DND-41 (cell line): ENCODE measurements around the gene UNC13D.

ENCODE experiments used
- ATAC-seq: fragments of 200-7000 bp; cut with Tn5 transposase; 3 replicates; pipeline ENCODE4 v1.9.1; 2021; ENCODE audit warnings: low read depth; ENCODE audit not compliant: insufficient read depth
- DNase-seq: peaks from one replicate; pipeline ENCODE4 v3.0.0-alpha.2; 2020
- H2AFZ ChIP-seq: 2 replicates; pipeline ENCODE4 v1.6.0; 2012; ENCODE audit warnings: low read depth, low read length
- H3K27ac ChIP-seq: 2 replicates; pipeline ENCODE4 v1.5.1; 2012; ENCODE audit warnings: low read length, inconsistent platforms
- H3K27me3 ChIP-seq: fragments of 200-600 bp; sonication (generic); 2 replicates; pipeline ENCODE4 v1.6.0; 2012; ENCODE audit warnings: low read length, mild to moderate bottlenecking, inconsistent platforms; ENCODE audit not compliant: insufficient read depth, poor library complexity
- H3K36me3 ChIP-seq: 2 replicates; pipeline ENCODE4 v1.5.1; 2012; ENCODE audit warnings: low read length, inconsistent platforms; ENCODE audit not compliant: insufficient read depth
- H3K4me1 ChIP-seq: 2 replicates; pipeline ENCODE4 v1.5.1; 2012; ENCODE audit warnings: mild to moderate bottlenecking, low read length; ENCODE audit not compliant: insufficient read depth
- H3K4me2 ChIP-seq: 2 replicates; pipeline ENCODE4 v1.6.0; 2012; ENCODE audit warnings: mild to moderate bottlenecking, moderate library complexity, low read length, inconsistent platforms; ENCODE audit not compliant: insufficient read depth
- H3K4me3 ChIP-seq, 2 experiments: fragments of 200-600 bp in 1 of 2; shearing (Covaris generic) in 1 of 2; 2 replicates each; pipeline ENCODE4 v1.5.1; 2012 to 2016; ENCODE audit warnings: inconsistent platforms in 2 of 2, low read length in 2 of 2, mild to moderate bottlenecking in 2 of 2, low read depth in 1 of 2, moderate library complexity in 1 of 2
- H3K79me2 ChIP-seq: 2 replicates; pipeline ENCODE4 v1.6.0; 2012; ENCODE audit warnings: low read length, inconsistent platforms; ENCODE audit not compliant: insufficient read depth
- H3K9ac ChIP-seq: 2 replicates; pipeline ENCODE4 v1.6.0; 2012; ENCODE audit warnings: low read depth, mild to moderate bottlenecking, inconsistent platforms, low read length, moderate library complexity
- H3K9me3 ChIP-seq: 2 replicates; pipeline ENCODE4 v1.5.1; 2012; ENCODE audit warnings: low read length, moderate library complexity, mild to moderate bottlenecking, inconsistent platforms; ENCODE audit not compliant: insufficient read depth, severe bottlenecking
- H4K20me1 ChIP-seq: 2 replicates; pipeline ENCODE4 v1.6.0; 2012; ENCODE audit warnings: low read length; ENCODE audit not compliant: insufficient read depth
- CTCF ChIP-seq: IDR thresholded peaks from 2 replicates; pipeline ENCODE4 v1.5.1; 2012; ENCODE audit warnings: borderline replicate concordance, low read length, moderate library complexity, mild to moderate bottlenecking; ENCODE audit not compliant: poor library complexity, severe bottlenecking; ENCODE audit errors: extremely low read depth
- EZH2 ChIP-seq: IDR thresholded peaks from 3 replicates; pipeline ENCODE4 v1.6.1; 2012; ENCODE audit warnings: borderline replicate concordance, low read depth, mild to moderate bottlenecking, moderate library complexity, low read length, inconsistent platforms; ENCODE audit not compliant: severe bottlenecking

Gene UNC13D

GRCh38 chr17:75785016-75785890 is 59.0 kb downstream of the UNC13D start:
- Histone ChIP-seq H3K4me2 (peak overlapping the region; percentile 71), H3K4me3 (peak overlapping the region; percentile 33 to 63), H4K20me1 (0 out of 2 replicates have a peak, but pooled peaks cover under 1% of the 10 kb centered on the region), H3K27me3 (no peaks in the 10 kb centered on the region), H3K9ac (peak overlapping the region; percentile 87), H3K36me3 (peaks cover 10% of the 10 kb centered on the region), H3K27ac (peak overlapping the region; percentile 98), H2AFZ (peak overlapping the region; percentile 27), H3K4me1 (peaks cover 48% of the 10 kb centered on the region), H3K9me3 (no peaks in the 10 kb centered on the region), H3K79me2 (peaks cover 59% of the 10 kb centered on the region)
- peak; percentile 93 for DNase-seq
- peak; percentile 74 for ATAC-seq
- TF ChIP-seq CTCF (no peak), EZH2 (no peak)

GRCh38 chr17:75784473-75785015 is 59.7 kb downstream of the UNC13D start, which contains the start of gene UNK:
Gene UNK (plus strand): TSS chr17:75784806. CDS start chr17:75784881, 75 bp downstream.
- Histone ChIP-seq H3K27me3 (no peaks in the 10 kb centered on the region), H3K79me2 (peaks cover 52% of the 10 kb centered on the region), H3K27ac (peak within 1 kb of the TSS; percentile 98), H3K9me3 (no peaks in the 10 kb centered on the region), H3K9ac (peak within 1 kb of the TSS; percentile 87), H3K4me2 (peak within 1 kb of the TSS; percentile 71), H2AFZ (peak within 1 kb of the TSS; percentile 79), H3K4me1 (peaks cover 51% of the 10 kb centered on the region), H3K36me3 (peaks cover 10% of the 10 kb centered on the region), H4K20me1 (no peaks in the 10 kb centered on the region; the same call in 1 of the 2 replicates), H3K4me3 (peak within 1 kb of the TSS; percentile 33 to 63)
- TF ChIP-seq EZH2: no peak
- no peak for TF ChIP-seq CTCF
- ATAC-seq (peak; percentile 73), DNase-seq (peak; percentile 98)

GRCh38 chr17:75783803-75784472 is 60.3 kb downstream of the UNC13D start:
- Histone ChIP-seq H3K4me3 (peak overlapping the region; percentile 33 to 63), H3K27me3 (no peaks in the 10 kb centered on the region), H3K9me3 (no peaks in the 10 kb centered on the region), H3K4me2 (peak overlapping the region; percentile 71), H4K20me1 (peaks cover 6% of the 10 kb centered on the region), H3K36me3 (peaks cover 14% of the 10 kb centered on the region), H3K27ac (peak overlapping the region; percentile 98), H3K9ac (peak overlapping the region; percentile 87), H2AFZ (peak overlapping the region; percentile 79), H3K79me2 (peaks cover 52% of the 10 kb centered on the region), H3K4me1 (peaks cover 51% of the 10 kb centered on the region)
- TF ChIP-seq EZH2: no peak
- TF ChIP-seq CTCF: no peak
- peak; percentile 63 for DNase-seq
- peak; percentile 3; the same call in 1 of the 3 replicates for ATAC-seq
